Activated CD4-positive, alpha-beta T cell treated with anti-CD3 and anti-CD28 coated beads, Interleukin-2, amount 50 U/mL, for 4 hours (primary cell): ENCODE measurements around the gene MAN2A1.

Experiments
- DNase-seq, 2 experiments: peaks; one replicate each; pipeline ENCODE4 v3.0.0-alpha.2; 2020

MAN2A1 gene

DNA sequence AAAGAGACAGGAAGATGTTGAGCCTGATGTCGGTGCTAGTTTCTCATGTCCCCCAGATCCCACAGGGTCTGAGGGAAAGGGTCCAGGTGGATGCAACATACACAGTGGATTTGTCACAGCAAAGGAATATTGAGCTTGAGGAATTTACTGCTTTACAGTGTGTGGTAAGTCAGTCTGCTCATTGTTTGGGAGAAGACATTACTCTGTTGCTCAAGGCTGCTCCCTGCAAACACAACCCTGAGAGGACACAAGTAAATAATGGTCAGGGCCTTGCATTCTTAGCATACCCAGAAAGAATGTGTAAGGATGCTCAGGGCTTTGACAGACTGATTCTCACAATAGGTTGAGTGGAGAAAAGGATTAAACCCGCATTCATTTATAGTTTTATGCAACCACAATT lies 7.3 kb upstream of the MAN2A1 start:
- no peak for DNase-seq

DNA sequence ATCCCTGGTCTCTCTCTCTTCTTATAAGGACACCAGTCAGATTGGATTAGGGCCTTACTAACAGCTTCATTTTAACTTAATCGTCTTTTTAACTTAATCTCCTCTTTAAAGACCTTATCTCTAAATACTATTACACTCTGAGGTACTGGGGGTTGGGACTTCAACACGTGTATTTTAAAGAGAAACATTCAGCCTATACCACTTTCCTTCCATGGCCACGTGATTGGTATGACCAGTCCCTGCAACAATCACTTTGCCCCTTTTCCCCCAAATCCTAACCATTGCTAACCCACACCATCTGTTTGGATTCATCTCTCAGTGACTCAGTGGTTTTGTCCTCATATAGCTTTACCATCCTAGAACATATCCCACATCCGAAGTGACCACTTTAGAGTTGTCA lies 3.8 kb upstream of the MAN2A1 start:
- DNase-seq: no peak

DNA sequence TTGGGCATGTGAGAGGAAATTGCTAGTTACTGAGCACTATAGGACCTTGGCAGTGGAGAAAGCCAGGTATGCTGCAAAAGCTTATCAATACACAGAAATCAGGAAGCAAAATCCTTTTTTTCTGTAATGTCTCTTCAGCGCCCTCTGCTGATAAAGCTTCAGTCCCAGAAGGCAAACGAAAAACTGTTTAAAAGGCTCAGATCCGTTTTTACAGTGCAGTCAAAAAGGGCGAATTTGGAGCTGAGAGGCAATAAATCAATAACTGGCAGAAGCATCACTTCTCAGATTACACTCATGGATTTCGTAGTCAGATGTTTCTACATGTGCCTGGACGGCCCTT lies 1.1 kb upstream of the MAN2A1 start:
- DNase-seq: no peak

DNA sequence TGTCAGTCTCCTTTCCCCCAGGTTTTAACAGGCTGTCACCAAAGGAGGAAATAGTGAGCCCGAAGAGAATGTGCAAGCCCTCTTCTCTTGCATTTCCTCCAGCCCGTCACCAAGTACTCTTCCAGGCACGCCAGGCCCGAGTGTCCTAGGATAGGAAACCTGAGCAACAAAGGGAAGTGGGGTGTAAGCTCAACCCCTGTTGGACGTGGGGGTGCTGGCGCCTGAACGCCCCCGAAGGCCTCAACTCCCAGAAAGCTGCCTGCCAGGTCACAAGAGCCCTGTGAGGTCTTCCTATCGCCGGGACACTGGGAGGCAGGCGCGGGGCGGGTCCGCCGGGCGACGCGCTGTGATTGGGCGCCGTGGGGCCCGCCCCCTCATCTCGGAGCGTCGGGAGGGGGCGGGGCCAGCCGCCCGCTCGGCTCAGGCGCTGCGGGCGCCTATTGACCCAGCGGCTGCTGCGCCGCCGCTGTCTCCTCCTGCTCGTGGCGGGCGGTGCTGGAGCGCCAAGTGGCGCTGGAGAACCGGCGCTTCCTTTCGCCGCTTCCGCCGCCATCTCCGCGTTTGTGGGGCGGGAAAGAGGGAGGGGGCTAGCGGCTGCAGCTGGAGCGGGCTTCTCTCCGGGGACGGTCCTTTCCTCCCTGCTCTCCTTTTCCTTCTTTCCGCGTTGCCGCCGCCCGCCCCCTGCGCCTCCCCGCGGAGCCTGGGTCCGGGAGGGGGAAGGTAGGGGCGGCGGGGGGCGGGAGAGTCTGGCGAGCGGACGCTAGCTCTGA lies 572 bp upstream of the MAN2A1 start:
- peak; percentile 53 to 68 for DNase-seq

DNA sequence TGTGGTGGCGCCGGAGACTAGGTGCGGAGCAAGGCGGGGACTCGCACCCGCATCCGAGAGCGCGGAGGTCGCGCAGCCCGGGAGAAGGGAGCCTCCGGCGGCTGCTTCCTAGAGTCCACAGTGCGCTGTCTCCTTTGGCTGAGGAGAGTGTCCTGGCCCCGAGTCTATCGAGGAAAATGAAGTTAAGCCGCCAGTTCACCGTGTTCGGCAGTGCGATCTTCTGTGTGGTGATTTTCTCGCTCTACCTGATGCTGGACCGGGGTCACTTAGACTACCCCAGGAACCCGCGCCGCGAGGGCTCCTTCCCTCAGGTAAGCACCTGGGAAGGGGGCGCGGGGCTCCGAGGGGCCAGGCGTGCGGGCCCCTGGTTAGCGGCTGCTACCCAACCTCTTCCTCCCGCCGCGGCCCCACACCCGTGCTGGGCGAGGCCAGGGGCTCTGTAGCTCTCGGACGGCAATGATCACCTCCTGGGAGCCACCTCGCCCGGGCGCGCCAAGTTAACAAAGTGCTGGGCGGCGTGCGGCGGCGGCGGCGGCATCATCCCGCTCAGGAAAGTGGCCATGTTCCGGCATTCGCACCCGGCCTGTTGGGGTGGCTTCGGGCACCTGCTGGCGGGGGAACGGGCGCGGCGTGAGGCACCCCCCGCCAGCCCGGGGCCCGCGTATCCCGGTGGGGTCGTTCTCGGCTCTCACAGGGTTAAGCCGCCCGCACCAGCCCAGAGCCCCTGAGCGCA lies 681 bp downstream of the MAN2A1 start:
- peak; percentile 22 for DNase-seq

DNA sequence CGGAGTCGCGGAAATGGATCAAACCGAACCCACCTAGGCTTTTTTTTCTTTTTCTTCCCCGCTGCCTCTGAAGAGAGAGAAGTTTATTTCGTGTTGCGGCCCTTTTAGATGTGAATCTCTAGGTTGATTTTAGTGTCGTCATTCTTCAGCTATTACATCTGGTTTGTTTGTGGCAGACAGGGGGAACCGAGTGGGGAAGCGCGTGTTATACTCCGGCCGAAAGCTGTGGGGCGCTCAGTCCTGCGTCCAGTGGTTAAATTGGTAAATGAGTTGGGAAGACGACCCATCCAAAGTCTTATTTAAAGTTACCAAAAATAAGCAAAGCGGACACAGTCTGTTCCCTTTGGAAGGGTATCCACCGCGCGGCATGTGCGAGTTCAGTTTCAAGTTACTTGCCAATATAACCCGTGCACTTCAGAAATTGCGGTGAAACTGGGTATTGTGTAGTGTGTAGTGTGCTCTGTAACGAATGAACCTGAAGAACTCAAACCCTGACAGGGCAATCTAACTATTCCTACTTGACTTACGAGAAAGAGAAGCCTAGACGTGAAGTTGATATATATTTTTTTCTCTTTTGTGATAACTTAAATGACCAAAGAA lies 1.3 kb downstream of the MAN2A1 start:
- DNase-seq: peak; percentile 35 to 37

DNA sequence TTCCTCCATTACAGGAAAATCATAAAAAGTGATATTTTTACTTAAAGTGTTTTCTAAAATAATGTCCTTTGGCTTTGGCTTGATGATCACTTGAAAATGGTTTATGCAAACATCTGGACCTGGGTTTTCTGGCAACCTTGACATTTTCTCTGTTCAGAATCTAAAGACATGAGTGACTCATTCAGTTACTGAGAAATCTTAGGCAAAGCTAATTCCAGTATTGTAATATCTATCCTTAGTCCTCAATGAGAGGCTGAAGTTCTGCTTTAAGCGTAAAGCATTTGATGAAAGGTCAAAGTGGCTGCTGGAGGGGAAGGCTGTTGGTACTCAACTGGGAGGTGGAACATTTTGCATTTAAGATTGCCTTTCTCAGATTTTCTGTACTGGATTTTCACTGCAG lies 2.3 kb downstream of the MAN2A1 start:
- peak; percentile 4 to 11 for DNase-seq

DNA sequence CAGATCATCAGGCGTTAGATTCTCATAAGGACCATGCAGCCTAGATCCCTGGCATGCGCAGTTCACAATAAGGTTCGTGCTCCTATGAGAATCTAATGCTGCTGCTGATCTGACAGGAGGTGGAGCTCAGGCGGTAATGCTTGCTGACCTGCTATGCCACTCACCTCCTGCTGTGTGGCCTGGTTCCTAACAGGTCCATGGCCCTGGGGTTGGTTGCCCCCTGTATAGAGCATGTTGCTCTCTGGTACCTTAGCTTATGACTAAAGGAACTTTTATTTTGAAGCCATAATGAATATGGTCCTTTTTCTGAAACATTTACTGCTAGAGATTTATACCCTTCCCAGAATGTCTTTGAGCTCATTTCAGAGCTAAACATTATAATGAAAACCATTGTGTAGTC lies 3.1 kb downstream of the MAN2A1 start:
- no peak for DNase-seq

DNA sequence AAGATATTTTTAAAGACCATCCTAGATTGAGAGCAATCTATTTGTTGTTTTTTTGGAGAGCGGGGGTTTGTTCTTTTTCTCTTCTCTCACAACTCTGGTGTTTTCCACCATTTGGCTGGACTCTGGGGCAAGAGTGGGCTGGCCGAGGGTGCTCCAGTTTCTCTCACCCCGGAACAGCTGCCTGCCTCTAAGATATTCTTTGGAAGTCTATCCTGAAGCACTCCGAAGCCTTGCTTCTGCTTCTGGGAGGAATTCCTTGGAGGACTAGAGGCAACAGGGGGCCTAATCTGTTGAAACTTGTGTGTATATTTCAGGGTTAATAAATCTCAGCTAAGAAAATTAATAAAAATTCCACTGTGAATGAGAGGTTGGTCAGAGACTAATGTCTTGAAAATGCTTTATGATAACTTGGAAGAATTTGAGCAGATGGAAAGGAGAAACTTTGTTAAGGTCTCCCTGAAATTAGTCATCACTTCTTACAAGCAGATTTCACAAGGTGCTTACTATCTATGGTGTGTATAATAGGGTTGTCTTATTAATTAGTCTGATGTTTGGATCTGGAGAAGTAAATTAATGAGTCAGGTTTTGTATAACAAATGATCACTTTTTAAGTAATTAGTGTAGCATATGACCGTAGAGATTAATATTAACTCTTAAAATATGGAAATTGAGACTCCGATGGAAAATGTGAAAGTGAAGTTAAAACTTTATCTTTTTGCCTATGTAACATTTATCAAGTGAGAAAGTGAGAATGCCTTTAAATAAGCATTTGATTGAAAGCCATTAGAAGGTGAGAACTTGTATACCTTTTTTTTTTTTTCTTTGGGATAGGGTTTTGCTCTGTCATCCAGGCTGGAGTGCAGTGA lies 4.0 kb downstream of the MAN2A1 start:
- DNase-seq: no peak

DNA sequence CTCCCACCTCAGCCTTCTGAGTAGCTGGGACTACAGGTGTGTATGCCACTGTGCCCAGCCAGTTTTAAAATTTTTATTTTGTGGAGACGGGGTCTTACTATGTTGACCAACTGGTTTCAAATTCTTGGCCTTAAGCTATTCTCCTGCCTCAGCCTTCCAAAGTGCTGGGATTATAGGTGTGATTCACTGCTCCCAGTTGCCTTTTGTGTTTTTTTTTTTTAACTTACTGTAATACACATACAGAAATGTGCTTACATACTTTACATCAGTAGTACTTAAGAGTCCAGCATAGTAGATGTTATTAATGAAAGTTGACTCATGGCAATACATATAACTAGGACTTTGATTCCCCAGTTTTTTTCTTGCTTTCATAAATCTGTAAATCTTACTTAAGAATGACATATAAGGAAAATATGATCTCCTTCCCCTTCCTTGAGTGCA lies 4.7 kb downstream of the MAN2A1 start:
- no peak for DNase-seq

DNA sequence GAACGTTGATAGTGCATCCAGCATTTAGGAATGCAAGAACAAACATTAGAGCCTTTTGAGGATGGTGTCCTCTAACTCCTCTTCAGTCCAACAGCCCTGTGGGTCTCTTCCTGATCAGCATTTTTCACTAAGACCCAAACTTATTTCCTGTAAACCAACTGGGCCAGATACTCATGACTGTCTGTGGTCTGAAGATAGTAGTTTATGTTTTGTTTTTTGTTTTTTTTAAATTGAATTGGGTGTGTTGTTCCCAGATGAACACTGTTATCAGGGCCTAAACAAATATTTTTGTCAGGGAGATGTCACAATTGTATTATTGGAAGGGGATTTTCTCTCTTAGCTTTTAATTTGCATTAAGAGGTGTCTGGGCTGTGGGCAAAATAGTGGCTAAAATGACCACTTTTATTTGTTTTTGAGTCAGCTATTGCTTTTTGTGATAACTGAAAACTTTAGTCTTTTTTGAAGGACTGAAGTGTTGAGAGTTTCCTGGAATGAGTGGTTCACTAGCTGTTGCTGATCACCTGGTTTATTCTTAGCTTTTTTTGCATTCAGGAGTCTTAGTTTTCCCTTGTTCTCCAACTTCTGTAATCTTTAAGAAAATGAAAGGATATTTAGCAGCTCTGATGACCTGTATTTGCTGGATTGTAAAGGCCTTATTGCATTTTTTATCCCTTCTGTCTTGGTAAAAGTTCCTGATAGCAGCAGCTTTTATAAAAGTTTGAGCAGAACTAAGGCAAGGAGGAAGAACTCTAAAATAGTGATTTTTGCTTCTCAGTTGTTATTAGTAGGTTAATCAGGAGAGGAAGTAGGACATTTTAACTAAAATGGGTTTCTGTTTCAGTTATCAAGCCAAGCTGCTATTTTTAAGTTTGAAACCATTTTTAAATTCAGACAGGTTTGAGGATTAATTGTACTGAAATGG lies 5.5 kb downstream of the MAN2A1 start:
- DNase-seq: no peak

DNA sequence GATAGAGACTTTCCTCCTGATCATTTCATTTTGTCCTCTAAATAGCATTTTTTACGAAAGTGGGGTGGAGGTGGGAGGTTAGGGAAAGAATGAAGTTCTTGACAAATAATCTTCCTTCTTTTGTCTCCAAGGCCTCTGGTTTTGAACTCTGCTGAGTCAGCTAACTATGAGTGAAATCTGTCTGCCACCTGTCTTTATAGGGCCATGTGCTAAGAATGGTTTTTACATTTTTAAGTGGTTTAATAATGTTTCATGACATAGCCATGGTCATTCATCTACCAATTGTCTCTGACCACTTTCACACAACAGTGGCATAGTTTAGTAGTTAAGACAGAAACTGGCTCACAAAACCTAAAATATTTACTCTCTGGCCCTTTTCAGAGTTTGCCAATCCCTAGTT lies 7.6 kb downstream of the MAN2A1 start:
- DNase-seq: no peak

DNA sequence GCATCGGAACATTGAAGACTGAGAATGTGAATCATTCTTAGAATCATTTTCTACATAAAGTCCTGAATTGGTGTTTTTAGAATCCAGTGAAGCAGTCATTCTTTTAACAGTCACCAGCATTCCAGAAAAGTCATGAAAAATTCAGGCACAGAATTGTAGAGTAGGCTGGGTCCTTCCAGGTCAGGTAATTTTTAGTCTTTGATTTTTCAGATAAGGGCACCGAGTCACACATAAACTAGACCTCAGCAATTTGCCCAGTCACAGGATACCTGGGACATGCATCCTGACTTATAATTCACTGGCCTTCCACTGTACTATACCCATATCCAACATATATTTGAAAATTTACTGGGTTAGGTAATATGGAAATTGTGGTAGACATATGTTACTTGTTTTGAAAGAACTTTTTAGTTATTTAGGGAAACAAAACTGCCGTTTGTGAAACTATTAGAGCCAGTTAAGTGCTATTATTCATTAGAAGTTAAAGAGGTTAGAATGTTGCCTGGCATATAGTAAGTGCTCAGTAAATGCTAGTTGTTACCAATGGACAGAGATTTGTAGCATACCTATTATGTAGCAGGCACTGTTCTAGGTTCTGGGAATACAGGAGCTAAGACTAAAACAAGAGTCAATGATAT lies 10.9 kb downstream of the MAN2A1 start:
- no peak for DNase-seq

DNA sequence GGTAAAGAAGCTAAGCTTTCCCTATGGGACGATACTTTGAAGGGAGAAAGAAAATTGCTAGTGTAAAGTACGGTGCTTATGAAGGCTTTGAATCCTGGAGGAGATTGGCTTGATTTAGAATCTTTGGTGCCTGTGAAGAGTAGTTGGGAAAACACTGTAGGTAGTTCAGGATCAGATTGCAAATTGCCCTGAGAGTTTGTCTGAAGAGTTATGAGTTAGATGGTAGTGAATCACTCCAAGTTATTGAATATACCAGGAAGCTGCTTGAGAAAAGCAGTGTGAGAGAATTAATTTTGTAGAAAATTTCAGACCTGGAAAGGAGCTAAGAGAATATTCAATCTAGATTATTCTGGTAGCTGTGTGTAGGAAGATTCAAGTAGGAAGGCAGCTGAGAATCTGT lies 11.5 kb downstream of the MAN2A1 start:
- DNase-seq: no peak

DNA sequence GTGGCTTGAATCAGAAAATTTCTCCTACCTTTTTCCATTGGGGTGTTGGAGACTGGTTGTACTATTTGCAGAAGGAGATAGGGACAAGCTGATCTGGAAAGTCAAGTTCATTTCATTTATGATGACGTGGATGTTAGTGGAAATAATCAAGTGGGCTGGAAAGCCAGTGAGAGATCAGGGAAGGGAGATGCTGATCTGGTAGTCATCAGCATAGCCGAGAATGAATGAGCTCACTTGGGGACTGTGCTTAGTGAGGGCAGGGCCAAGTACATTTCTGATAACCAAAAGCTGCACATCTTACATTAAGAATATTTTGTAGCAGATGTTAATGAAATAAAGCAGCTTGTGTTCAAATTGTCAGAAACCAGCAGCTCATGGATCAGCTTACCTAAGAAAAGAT lies 12.1 kb downstream of the MAN2A1 start:
- no peak for DNase-seq

DNA sequence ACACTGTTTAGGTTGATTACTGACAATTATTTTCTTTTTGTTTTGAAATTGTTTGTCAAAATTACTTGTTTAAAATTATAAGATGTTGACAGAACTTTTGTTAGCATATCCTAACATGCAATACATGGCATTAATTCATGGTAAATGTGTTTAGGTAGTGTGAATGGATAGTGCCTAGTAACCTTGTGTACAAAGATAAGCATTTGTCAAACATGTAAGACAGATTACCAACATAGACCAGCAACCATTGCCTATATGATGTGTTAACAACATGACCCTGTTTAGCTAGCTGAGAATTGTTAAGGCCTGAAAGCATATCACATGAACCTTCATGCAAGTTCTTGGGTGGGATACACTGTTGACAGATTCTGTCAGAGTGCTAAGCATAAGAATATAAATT lies 13.4 kb downstream of the MAN2A1 start:
- no peak for DNase-seq

DNA sequence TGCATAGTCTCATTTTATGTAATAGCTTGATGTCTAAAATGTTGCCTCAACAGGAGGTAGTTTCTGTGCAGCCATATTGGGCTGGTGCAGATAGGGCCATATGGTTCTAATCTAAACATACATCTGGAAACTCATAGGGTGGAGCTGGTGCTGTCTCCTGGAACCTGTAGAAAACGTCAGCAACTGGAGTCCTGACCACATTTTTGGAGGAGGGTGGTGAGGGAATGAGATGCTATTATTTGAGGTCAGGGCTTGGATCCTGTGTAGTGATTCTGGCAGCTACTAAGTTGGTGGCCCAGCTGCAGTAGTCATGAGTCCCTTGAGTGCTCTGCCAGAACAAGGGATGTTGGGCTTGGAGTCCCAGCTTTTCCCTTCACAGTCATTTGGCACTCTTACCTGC lies 14.1 kb downstream of the MAN2A1 start:
- DNase-seq: no peak

DNA sequence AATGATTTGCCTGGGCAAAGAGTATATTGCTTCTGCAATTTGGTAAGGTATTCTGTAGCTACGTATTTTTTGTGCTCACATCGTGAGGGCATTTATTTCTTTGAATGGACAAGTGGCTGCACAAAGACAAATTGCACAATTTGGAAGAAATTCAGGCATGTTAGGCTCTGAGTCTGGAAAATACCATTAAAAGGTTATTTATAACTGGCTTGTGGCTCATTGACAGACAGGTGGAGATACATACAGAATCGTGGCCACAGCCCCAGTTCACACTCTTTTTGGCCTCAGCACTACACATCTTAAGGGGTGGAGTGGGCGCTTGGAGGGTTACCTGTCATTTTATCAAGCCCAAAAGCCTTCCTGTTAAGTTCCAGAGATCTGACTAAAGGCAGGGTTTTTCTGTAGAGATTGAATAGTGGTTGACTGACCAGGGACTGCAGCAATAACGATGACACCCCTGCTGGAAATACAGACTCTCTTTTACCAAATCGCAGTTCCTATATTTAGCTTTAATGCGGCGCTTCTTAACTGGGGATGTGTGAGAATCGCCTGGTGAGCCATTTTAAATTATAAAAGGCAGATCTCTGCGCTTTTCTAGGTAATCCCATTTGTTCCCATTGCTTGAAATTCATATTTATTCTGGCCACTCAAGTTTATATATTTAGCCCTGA lies 14.7 kb downstream of the MAN2A1 start:
- no peak for DNase-seq

DNA sequence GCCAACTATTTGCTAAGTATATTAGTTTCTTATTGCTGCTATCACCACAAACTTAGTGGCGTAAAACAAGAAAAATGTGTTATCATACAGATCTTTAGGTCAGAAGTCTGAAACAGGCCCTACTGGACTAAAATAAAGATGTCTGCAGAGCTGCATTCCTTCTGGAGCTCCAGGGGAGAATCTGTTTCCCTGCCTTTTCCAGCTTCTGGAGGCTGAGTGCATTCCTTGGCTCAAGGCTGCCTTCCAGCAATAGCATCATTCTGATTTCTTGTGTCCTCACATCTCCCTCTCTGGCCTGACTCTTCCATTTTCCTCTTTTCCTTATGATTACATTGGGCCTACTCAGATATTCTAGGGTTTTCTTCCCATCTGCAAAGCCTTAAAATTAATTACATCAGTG lies 15.9 kb downstream of the MAN2A1 start:
- DNase-seq: no peak

DNA sequence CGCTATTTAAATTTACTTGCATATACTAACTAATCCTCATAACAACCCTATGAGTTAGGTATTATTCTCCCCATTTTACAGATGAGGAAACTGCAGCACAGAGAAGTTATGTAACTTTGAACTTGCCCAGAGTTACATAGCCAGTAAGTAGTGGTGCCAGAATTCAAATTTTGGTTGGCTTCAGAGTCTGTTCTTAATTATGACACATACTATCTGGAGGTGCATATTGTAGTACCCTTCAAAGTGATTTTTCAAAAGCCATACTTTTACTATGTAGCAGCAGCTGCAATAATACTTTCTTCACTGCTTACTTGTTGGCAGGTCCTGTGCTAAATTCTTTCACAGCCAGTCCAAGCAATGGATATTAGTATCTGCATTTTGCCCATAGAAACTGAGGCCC lies 16.4 kb downstream of the MAN2A1 start:
- DNase-seq: no peak

DNA sequence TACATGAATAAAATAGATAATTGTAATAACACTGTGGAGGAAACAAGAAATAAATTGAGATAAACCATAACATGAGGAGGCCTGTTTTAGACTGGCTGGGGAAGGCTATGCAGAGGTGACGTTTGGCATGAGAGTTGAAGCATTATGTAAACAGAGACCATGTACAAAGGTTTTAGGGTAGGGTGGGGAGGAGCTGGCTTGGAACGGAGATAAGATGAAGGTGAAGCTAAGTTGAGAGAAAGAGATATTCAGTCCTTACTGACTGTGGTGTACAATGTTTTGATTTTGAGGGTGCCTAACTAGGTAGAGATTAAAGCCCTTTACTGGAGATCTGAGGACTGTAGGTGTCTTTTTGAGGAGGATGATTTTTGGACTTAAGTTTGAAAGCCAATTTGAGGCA lies 17.8 kb downstream of the MAN2A1 start:
- no peak for DNase-seq
